HG02870 (cell line): Measurements from ENCODE around the gene CELF6.

ENCODE experiments used
- ATAC-seq: cut with Tn5 transposase; IDR thresholded peaks from one replicate; pipeline ENCODE4 v1.9.1; 2021; ENCODE audit warnings: mild to moderate bottlenecking, moderate library complexity; ENCODE audit not compliant: unreplicated experiment

Gene CELF6

DNA sequence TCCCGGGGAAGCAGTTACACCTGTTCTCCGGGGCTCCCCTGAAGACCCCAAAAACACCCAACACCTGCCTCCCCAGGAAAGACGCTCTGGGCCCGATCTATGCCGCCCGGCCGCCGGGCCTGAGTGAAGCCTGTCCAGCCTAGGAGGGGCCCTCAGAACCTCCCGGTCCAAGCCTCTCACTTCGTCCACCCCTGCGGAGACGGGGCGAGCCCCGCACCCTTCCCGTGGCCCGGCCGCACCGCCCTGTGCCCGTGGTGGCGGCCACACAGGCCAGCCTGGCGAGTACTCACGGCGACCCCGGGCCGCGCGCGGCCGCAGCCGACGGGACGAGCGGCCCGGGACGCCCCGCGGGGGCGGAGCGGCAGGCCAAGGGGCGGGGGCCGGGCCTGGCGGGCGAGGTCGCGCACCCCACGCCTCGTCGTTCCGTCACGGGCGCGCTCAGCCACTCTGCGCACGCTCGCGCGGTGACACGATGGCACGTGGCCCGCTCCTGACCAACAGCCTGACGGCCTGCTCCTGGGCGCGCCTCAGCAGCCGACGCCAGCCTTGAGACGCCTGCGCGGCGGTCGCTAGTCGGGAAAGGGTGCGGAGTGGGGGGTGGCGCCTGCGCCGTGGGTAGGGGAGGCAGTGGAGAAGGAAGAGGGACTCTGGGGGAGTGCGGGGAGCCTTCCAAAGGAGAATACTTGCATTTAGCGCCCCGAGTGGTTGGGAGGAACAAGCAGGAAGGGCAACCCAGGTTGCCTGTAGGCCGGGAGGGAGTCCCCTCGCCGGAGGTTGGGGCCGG lies 47.6 kb downstream of the CELF6 start, which contains the start of gene PARP6:
PARP6 (minus strand) TSS at position 342 of the 784 bp plus-strand sequence. CDS start 5,077 bp downstream, outside the sequence.
- ATAC-seq, result peak; percentile 95

DNA sequence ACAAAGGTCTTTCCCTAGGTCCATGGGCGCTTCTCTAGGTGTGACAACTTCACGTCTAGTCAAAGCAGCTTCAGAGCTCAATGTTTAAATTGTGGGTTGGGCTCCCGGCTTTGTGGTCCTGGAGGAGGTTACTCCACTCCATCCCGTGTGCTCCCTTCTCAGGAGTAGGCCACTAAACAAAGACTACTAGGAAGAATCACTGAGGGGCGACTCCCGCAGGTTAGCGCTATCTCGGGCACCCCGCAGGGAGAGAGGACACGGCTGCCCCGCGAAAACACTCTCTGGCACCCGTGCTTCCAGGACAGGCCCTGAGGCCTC lies 48.1 kb downstream of the CELF6 start:
- peak; percentile 18 for ATAC-seq

DNA sequence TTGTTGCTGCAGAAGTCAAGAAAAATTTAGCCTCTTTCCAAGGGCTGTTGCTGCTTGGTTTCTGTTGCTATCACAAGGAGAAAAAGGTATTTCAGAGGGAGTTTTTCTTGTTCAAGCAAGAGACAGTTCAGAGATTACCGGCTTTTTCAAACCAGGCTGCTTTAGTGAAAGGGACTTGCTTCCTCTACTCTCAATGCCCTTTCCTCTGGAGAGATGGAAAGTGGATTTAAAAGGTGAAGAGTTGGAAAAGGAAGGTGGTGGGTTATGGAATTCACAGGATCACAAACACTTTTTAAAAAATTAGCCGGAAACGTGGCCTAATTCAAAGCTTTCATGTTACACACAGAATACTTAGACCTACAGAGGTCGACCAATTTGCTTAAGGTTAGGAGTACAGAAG lies 48.7 kb downstream of the CELF6 start:
- no peak for ATAC-seq

DNA sequence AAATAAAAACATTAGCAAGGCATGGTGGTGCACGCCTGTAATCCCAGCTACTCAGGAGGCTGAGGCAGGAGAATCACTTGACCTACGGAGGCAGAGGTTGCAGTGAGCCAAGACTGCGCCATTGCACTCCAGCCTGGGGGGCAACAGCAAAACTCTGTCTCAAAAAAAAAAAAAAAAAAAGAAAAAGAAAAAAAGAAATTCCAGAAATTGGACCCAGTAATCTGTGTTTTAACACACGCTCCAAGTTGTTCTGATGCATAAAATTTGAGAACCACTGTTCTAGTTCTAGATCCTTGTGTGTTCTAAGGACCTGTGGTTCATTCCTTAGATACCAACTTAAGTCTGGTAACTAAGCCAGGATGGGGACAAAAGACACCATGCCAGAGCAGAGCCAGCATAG lies 50.2 kb downstream of the CELF6 start:
- no peak for ATAC-seq

DNA sequence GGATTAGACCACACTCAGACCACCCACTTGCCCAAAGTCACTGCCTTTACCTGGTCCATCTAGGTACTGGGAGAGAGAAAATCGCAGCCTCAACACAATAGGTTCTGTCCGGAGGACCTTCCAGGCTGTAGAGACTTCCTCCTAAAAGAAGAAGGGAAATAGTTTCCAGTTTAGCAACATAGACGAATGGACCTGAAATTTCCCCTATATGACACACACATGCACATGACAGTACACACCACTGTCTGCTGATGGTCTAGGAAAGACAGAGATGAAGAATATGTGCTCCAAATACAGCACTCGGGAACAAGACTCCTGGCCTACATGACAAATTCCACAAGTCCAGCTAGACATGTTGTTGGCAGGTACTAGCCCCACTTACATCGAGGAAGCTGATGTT lies 54.9 kb downstream of the CELF6 start:
- no peak for ATAC-seq

DNA sequence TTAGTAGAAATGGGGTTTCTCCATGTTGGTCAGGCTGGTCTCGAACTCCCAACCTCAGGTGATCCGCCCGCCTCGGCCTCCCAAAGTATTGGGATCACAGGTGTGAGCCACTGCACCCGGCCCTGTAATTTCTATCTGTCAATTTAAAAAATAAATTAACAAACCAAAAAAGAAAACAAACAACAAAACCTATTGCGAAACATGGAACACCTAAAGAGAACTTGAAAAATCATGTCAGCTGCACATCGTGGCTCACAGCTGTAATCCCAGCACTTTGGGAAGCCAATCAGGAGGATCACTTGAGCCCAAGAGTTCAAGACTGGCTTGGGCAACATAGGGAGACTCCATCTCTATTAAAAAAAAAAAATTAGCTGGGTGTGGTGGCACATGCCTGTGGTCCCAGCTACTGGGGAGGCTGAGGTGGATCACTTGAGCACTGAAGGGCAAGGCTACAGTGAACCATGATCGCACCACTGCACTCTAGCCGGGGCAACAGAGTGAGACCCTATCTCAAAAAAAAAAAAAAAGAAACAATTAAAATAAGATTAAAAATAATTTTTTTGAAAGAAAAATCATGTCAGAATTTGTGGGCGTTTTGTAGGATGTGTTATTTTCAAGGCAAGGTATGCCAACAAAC lies 67.2 kb downstream of the CELF6 start:
- ATAC-seq, result no peak

DNA sequence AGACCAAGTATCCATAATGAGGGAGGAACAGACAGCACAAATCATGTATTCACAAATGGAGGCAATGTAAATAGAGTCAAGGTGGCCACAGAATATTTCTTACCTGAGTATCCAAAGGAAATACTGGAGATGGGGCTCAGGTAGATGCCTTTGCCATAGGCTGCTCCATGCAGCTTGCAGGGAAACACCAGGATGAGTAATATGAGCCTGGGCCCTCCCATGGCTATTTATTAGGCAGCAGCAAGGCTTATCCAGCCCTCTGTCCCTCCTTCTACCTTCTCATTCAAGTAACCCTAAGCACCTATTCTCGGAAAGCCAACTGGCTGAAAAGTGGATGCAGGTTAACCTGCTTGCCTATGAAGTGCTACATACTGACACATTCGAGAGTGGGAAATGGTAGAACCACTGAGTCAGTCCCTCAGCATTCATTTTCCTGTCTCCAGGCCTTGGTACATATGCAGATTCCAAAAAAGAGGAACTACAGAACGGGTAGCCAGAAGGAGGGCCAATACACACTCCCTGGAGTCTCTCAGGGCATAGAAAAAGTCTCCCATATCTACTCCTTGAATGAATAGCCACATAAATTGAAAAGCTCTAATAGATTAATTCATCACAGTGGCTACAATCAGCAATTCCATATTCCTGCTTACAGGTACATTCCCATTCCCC lies 70.7 kb downstream of the CELF6 start:
- ATAC-seq, result no peak

DNA sequence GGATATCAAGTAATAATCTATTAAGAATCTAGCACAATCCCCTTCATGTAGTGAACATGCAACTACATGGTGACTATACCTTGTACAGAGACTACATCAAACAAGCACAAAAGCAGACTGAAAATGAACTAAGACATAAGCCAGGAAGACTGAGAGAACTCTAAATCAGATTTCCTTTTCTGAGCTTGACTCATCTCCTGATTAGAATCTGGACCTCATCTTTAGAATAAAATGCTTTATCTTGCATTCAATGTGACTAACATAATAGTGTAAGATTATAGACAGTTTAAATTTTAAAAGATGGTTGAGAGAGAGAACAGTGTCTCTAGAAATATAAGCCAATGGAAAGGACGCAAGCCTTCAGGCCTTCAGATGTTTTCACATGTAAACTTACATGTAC lies 71.4 kb downstream of the CELF6 start:
- ATAC-seq, result no peak

DNA sequence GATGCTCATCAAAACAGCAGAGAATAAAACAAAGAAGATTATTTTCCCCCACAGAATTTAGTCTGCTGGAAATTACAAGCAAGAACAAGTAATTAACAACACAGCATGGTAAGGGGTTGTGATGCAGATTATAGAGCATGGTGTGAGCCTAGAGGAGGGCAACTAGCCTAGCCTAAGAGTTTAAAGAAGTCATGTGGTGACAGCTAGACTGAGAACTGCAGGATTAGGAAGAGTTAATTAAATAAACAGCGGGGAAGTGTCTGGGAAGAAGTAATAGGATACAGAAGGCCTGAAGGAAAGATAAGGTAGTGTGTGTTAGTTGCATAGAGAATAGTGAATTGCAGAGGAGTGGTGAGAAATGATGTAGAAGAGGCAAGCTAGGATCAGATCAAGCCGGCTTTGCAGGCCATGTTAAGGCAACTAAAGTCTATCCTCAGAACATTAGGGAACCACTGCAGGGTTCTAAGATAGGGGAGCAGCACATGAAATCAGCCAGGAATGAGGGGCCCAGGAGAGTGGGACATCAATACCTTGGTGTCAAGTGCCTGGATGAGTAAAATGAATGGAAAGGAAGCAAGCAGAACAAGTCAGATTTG lies 77.1 kb downstream of the CELF6 start:
- ATAC-seq, result no peak

DNA sequence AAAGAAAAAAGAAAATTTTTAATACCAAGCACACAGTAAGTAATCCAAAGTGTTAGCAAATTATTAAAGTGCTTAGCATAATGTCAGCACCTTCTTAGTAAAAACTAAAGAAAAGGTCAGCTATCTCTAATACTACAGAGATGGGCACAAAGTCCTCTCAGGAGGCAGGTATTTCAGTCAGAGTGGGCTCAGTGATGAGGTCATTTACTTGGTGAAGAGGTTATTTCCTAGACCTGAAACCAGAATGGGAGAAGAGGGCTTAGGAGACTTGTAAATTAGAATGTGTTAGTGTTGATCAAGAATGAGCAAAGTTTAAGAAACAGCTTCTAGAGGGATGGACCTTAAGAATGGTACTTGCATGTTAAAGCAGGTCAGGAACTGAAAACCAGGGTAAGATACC lies 80.3 kb downstream of the CELF6 start:
- no peak for ATAC-seq

DNA sequence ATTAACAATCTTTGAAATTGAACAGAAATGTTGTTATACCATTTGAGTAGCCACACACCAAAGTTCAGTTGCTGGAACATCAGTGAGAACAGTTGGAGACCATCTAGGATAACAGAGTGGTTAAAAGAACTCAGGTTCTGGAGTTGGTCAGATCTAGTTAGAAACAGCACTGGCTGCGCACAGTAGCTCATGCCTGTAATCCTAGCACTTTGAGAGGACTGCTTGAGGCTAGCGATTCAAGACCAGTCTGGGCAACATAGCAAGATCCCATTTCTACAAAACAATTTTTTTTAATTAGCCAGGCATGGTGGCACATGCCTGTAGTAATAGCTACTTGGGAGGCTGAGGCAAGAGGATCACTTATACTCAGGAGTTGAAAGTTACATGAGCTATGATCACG lies 81.4 kb downstream of the CELF6 start:
- ATAC-seq, result no peak

DNA sequence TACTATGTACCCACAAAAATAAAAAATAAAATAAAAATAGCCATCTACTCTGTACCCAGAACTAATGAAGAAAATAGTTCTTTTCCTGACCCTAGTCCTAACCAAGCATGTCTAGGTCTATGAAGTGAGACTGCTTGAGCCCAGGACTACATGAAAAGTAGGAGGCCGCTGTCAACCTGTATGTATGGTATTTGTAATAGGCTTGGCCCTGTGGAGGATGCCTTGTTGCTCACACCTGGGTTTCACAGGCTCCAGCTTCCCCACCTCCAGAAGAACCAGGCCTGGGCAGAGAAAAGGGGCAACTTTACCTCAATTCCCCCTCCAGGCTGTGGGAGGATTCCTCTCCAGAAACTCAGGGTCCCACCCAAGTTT lies 82.1 kb downstream of the CELF6 start:
- no peak for ATAC-seq

DNA sequence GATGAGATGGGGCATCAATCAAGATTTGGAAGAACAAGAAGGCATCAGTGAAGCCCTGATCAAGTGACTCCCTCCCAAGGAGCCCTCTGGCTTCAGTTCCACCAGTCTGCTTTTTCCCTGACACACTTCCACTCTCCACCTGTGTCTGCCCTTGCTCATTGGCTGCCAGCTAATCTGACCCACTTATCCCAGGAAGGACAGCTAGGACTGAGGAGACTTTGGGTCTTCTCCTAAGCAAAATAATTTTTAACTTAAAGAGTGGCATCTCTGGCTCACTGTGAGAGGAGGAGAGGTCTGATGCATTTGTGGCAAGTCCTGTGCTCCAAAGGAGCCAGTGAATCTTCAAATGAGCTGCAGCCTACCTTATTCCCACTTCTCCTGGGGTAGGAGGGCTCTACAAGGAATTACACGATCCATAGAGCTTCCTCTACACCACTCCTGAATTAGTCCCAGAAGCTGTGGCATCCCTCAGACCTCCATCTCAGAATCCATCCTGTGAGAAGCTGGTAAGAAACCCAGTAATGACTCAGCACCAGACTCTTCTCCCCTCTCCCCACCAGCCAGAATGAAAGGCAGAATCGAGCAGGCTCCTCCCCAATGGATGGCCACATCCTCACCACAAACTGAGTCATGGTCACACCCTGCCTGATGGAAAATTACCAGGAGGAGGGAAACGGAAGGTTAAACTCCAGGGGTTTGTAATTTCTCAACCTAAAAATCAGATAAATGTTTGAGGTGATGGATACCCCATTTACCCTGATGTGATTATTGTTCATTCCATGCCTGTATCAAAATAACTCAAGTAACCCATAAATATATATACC lies 82.7 kb downstream of the CELF6 start:
- ATAC-seq, result peak; percentile 75

DNA sequence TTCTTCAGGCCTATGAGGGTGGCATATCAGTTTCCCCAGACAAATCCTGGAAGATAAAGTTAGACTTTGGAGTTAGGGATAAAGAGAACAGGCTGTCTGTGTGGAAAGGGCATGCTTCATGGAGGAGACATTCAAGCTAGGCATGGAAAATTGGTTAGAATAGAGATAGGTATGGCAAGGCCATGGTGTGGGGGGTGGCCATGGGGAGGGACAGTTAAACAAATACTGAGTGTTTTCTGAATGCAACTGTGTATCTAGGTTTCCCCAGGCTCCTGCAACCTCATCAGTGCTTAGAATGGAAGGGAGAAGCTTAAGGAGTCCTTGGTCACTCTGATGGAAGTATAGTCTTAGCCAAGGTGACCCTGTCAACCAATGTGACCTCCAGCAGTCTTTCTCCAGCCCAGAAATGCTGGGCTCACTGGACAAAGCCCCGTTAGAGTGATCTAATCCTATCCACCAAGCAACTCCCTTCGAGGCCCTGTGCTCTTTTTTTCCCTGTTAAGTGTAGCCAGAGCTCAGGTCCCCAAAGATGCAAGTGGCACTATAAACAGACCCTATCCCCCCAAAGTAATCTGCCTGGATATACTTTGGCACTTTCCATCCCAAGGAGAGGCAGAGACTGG lies 83.5 kb downstream of the CELF6 start:
- no peak for ATAC-seq

DNA sequence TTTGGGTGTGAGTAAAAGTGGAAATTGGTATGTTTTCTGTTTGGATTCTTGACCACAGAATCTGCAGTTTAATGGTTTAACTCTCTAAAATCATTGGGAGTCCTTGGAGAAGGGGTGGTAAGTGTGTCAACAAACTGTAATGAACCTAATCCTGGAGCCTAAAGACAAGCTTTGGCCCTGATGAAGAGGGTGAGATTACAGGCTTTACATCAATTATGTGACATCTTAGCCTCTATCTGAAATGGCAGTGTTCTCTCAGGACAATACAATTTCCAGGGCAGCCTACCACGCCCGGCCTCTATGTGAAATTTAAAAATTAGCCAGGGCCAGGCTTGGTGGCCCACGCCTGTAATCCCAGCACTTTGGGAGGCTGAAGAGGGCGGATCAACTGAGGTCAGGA lies 84.7 kb downstream of the CELF6 start:
- no peak for ATAC-seq
